Adrenal gland (tissue), 12 donors: ENCODE measurements around the gene SATB1. TPM values are rescaled to one million over a fixed set of nuclear protein-coding genes. Genes with fewer than 3 reads are reported as not detected.

Source experiments
- DNase-seq, 7 donors: peaks; one replicate each; pipeline ENCODE4 v3.0.0-alpha.2; 2019 to 2020
- H3K27ac ChIP-seq, 5 donors: fragments of 200-600 bp; sonication (generic) in 4 of 5; 1 replicate in 3 of 5; 2 replicates in 2 of 5; pipeline versions ENCODE4 v1.5.1 to v1.8.0; 2016 to 2020; ENCODE audit warnings: mild to moderate bottlenecking in 1 of 5
- H3K27me3 ChIP-seq: fragments of 200-600 bp; 2 replicates; pipeline ENCODE4 v1.8.0; 2021
- H3K36me3 ChIP-seq, 2 donors: fragments of 200-600 bp; replicated peaks in 1 of 2; 1 replicate in 1 of 2; 2 replicates in 1 of 2; pipeline versions ENCODE4 v1.5.1 to v1.8.0; 2018 to 2022
- H3K4me1 ChIP-seq, 2 donors: fragments of 200-600 bp; replicated peaks in 1 of 2; 1 replicate in 1 of 2; 2 replicates in 1 of 2; pipeline versions ENCODE4 v1.5.1 to v1.8.0; 2018 to 2021
- H3K4me3 ChIP-seq, 4 donors: fragments of 200-600 bp; sonication (generic) in 3 of 4; one replicate each; pipeline ENCODE4 v1.5.1; 2016 to 2018
- H3K9me3 ChIP-seq, 3 donors: fragments of 200-600 bp; sonication (generic) in 1 of 3; replicated peaks in 1 of 3; 1 replicate in 2 of 3; 2 replicates in 1 of 3; pipeline versions ENCODE4 v1.5.1 to v1.8.0; 2016 to 2021
- POLR2A ChIP-seq, 2 donors: fragments of 450-650 bp; IDR thresholded peaks; one replicate each; pipeline ENCODE4 v1.6.1; 2017; ENCODE audit warnings: antibody characterized with exemption in 2 of 2, mild to moderate bottlenecking in 2 of 2, moderate library complexity in 1 of 2
- WGBS, 4 donors: extraction: QIAGEN DNeasy Blood & Tissue Kit in 2 of 4; methylation state at CpG; one replicate each; pipeline versions ENCODE4 v1.1.5 to v1.1.7; 2013 to 2017; 5-methylcytosine and 5-hydroxymethylcytosine counted together
- intact Hi-C, 2 donors: fragments of 100-400 bp; cut with DNase I; formaldehyde crosslinking; loops; one replicate each; pipeline versions ENCODE4 v1.14.1 to v1.15.0; 2022 to 2023
- polyA plus RNA-seq, 3 donors: library from polyadenylated mRNA; stranded (reverse); fragments of 200-250 nt in 2 of 3; fragments of 350-450 nt in 1 of 3; fragmentation: Illumina TruSeq in 1 of 3; extraction: RNeasy Lipid Tissue Mini Kit (QIAGEN cat#74804) in 1 of 3; gene quantifications; one replicate each; pipeline ENCODE4 v1.2.3, GENCODE V29; 2013 to 2014
- total RNA-seq, 9 donors: library from RNA; depleted of rRNA in 4 of 9; stranded (reverse); fragments of >200 nt in 4 of 9; fragments of 120-200 nt in 1 of 9; fragmentation: NEBNext Ultra II Directional in 1 of 9; extraction: Animal tissue kit (Norgen Biotek cat#: 25700) in 1 of 9; gene quantifications; one replicate each; pipeline versions ENCODE4 v1.1.0 to v1.2.4, GENCODE V29; 2013 to 2023
- TF ChIP-seq, protein P1 (sequence below), 6 experiments: fragments of 450-650 bp in 4 of 6; fragments of 200-600 bp in 2 of 6; sonication (generic) in 1 of 6; IDR thresholded peaks; 1 replicate in 5 of 6; 2 replicates in 1 of 6; pipeline versions ENCODE4 v1.5.1 to v1.8.0; 2016 to 2021; ENCODE audit warnings: antibody characterized with exemption in 6 of 6, mild to moderate bottlenecking in 2 of 6, moderate library complexity in 1 of 6
- donor health status: healthy with polysubstance abuse.
- donor health status: Bipolar disorder and iron deficiency.
- donor health status: DM: yes; HTN: yes; CAD: no.
- donor health status: DM: no; HTN: no; CAD: no.
- donor health status: DM: no; HTN: no; CAD: no.
- donor health status: DM: yes; HTN: yes; CAD: no.

SATB1 gene
- total and polyA plus RNA-seq, 12 donors: 9.1 to 31.5 (median 12.9) TPM

DNA sequence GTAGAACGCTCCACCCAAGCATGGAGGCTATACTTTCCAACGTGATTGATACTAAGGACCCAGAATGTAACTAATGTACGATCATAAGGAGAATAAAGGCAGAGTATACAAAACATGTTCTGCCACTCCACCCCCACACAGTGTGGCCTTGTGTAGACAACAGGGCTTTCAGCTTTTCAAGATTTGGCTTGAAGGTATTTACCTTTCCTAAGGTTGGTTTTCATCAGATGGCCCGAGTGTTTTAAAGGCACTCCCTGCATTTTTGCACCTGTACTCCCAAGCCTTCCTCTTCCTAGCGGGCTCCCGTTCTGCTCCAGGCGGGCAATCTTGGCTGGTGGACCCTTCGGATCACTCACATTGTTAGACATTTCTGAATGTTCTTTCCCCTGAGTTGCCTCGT lies 4.6 kb downstream of the SATB1 start:
- Histone ChIP-seq H3K27ac (no peak overlapping the region), H3K4me1 (peaks cover 0 to 7% of the 10 kb centered on the region in 2 donors), H3K36me3 (no peaks in the 10 kb centered on the region), H3K9me3 (no peaks in the 10 kb centered on the region), H3K27me3 (no peaks in the 10 kb centered on the region), H3K4me3 (no peak overlapping the region)
- TF ChIP-seq, protein P1, sequence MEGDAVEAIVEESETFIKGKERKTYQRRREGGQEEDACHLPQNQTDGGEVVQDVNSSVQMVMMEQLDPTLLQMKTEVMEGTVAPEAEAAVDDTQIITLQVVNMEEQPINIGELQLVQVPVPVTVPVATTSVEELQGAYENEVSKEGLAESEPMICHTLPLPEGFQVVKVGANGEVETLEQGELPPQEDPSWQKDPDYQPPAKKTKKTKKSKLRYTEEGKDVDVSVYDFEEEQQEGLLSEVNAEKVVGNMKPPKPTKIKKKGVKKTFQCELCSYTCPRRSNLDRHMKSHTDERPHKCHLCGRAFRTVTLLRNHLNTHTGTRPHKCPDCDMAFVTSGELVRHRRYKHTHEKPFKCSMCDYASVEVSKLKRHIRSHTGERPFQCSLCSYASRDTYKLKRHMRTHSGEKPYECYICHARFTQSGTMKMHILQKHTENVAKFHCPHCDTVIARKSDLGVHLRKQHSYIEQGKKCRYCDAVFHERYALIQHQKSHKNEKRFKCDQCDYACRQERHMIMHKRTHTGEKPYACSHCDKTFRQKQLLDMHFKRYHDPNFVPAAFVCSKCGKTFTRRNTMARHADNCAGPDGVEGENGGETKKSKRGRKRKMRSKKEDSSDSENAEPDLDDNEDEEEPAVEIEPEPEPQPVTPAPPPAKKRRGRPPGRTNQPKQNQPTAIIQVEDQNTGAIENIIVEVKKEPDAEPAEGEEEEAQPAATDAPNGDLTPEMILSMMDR (IDR thresholded peaks at IDR 0.05): no peak
- no peak for TF ChIP-seq POLR2A (IDR thresholded peaks at IDR 0.05)
- 93 to 97% (median 96%) methylated on average over 9 of the region's 9 CpGs for WGBS, 4 donors
- no peak for DNase-seq
- intact Hi-C loops: no loop called here

DNA sequence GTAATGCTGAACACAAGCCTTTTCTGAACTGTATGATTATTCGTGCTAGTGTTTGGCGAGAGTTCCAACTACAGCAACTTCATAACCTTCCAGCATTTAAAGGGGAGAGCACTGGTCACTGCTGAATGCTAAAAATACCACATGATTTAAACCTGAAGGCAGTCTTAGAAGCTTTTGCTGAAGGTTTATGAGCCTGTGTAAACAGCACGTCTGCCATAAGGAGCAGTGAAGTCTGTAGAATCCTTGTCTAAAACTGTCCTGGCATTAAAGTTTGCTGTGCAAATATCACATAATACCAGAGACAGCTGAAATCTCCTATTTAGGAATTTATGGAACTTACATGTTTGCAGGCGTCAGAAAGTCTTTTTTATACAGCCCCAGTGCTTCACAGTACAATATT lies 5.9 kb downstream of the SATB1 start:
- H3K27ac ChIP-seq: no peak overlapping the region
- peaks cover 0 to 7% of the 10 kb centered on the region in 2 donors for H3K4me1 ChIP-seq
- H3K27me3 ChIP-seq: no peaks in the 10 kb centered on the region
- H3K9me3 ChIP-seq: no peaks in the 10 kb centered on the region
- peaks cover 0 to 9% of the 10 kb centered on the region in 2 donors for H3K36me3 ChIP-seq
- intact Hi-C loops: no loop called here
- DNase-seq: no peak
- TF ChIP-seq, protein P1 (IDR thresholded peaks at IDR 0.05): no peak
- TF ChIP-seq POLR2A (IDR thresholded peaks at IDR 0.05): no peak
- no peak overlapping the region for H3K4me3 ChIP-seq
- WGBS, 4 donors: 72 to 79% (median 76%) methylated on average over 4 of the region's 4 CpGs

DNA sequence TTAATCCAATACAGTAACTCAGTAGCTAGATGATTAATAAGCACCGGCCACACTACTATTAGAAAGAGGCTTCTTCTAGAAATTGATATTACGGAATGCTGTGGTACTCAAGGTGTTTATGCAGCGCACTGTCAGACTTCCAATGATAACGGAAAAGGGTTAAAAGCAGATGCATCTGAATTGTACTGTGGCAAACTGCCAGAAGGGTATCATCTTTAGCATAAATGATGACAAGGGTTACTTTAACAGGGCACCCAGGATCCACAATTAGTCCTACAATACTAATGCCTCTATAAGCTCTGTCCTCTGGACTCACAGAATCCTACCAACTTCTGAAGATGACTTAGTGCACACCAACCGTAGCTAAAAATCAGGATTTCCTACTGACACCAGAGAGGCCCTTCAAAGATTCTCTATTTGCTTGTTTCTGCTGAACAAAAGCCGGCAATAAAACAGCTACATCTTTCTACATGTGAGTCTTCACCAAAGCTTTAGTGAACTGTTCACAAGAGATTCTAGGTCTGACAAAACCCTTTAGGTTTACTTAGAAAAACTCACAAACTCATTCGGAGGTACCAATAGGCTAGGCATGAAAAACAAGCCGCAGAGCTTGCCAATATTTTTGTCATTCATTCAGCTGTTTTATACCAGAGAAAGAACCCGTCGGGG lies 7.1 kb downstream of the SATB1 start:
- TF ChIP-seq POLR2A (IDR thresholded peaks at IDR 0.05): no peak
- TF ChIP-seq, protein P1 (IDR thresholded peaks at IDR 0.05): no peak
- Histone ChIP-seq H3K4me3 (no peak overlapping the region), H3K4me1 (peaks cover 0 to 5% of the 10 kb centered on the region in 2 donors), H3K9me3 (no peaks in the 10 kb centered on the region), H3K27me3 (no peaks in the 10 kb centered on the region), H3K36me3 (peaks cover 0 to 9% of the 10 kb centered on the region in 2 donors), H3K27ac (no peak overlapping the region)
- DNase-seq: no peak
- WGBS, 4 donors: 94 to 95% (median 94%) methylated on average over 10 of the region's 10 CpGs
- intact Hi-C loops: no loop called here

DNA sequence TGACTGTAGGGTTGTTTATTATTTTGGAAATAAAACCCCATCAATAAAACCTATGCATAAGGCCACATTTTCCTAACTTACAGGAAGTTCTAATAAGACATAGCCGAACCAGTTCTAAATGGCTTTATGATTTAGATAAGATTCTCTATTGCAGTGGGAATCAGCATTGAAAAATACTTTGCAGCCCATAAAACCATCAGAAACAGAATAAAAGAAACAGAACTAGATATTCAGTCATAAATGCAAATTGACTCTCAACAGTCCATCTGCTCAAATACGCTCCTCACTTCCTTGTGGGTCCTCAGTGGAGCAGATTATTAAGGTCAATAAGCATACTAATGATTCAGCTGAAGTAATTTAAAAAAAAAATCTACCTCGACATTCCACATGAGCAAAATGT lies 8.8 kb downstream of the SATB1 start:
- TF ChIP-seq, protein P1 (IDR thresholded peaks at IDR 0.05): no peak
- no peak for TF ChIP-seq POLR2A (IDR thresholded peaks at IDR 0.05)
- H3K36me3 ChIP-seq: peaks cover 0 to 9% of the 10 kb centered on the region in 2 donors
- DNase-seq: no peak
- intact Hi-C loops: no loop called here
- no peak overlapping the region for H3K4me3 ChIP-seq
- H3K27me3 ChIP-seq: no peaks in the 10 kb centered on the region
- 88 to 92% (median 90%) methylated on average over 3 of the region's 3 CpGs for WGBS, 4 donors
- no peaks in the 10 kb centered on the region for H3K4me1 ChIP-seq
- no peak overlapping the region for H3K27ac ChIP-seq
- H3K9me3 ChIP-seq: no peaks in the 10 kb centered on the region
